ENCODE data around the gene TMPRSS11B.

TMPRSS11B gene

DNA sequence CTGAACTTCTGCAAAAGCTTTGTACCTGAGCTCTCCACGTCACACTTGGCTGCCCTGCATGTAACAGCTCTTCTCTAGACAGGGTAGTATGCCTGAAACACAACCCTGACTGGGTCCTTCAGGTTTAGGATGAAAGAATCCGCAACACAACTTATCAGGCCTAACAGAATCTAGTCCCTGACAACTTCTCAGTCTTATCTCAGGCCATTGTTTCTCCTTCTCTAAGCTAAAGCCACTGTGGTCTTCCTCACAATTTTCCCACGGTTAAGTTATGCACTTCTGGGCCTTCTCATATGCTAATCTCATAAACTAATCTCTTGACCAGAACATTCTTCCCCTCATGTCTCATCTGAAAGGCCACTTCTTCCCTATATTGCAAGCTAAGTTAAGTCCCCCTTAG is 10.8 kb upstream of the TMPRSS11B start:
- TF ChIP-seq, protein P1, sequence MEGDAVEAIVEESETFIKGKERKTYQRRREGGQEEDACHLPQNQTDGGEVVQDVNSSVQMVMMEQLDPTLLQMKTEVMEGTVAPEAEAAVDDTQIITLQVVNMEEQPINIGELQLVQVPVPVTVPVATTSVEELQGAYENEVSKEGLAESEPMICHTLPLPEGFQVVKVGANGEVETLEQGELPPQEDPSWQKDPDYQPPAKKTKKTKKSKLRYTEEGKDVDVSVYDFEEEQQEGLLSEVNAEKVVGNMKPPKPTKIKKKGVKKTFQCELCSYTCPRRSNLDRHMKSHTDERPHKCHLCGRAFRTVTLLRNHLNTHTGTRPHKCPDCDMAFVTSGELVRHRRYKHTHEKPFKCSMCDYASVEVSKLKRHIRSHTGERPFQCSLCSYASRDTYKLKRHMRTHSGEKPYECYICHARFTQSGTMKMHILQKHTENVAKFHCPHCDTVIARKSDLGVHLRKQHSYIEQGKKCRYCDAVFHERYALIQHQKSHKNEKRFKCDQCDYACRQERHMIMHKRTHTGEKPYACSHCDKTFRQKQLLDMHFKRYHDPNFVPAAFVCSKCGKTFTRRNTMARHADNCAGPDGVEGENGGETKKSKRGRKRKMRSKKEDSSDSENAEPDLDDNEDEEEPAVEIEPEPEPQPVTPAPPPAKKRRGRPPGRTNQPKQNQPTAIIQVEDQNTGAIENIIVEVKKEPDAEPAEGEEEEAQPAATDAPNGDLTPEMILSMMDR (IDR thresholded peaks at IDR 0.05), result no peak

DNA sequence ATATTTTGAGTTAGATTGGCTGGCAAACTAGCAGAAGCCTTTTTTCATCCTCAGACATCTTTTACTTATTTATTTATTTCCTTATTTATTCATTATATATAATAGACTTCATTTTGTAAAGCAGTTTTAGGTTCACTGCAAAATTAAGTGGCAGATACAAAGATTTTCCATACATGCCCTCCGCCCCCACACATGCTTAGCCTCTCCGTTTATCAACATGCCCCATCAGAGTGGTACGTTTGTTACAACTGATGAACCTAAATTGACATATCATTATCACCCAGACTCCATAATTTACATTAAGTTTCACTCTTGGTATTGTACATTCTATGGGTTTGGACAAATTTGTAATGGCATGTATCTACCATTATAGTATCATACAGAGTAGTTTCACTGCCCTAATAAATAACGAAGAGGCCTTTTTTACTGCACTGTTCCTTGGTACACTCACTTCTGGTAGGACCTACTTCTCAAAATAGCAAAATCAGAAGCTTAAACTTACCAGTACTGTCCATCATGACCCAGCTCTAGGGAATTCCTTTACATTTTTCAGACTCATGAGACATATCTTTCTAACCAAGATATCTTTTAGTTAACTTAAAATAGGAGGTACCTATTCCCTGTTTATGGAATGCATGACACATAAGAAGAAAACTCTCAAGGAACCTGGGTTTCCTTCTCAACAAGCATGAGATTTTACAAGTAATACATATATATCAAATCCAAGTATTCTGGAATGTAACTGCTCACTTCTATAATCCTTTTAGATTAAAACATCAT is 4.8 kb upstream of the TMPRSS11B start:
- TF ChIP-seq, protein P1 (IDR thresholded peaks at IDR 0.05), result no peak

DNA sequence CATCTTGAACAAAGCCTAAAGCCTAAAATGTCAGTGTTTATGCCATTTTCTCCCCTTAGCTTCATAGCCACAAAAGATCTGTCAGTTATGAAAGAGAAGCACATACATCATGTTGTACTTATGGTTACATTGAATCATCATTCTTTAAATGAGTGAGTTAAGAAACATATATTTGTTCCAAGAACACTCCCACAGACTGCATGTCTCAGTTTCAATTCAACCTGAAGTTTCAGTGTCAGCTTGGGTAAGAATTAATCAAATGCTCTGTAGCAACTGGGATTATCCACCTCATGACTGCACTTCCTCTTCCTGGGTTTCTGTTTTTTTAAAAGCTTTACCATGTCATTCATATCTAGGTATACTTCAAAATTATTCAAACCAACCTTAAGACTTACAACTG is 3.9 kb upstream of the TMPRSS11B start:
- TF ChIP-seq, protein P1 (IDR thresholded peaks at IDR 0.05), result no peak

DNA sequence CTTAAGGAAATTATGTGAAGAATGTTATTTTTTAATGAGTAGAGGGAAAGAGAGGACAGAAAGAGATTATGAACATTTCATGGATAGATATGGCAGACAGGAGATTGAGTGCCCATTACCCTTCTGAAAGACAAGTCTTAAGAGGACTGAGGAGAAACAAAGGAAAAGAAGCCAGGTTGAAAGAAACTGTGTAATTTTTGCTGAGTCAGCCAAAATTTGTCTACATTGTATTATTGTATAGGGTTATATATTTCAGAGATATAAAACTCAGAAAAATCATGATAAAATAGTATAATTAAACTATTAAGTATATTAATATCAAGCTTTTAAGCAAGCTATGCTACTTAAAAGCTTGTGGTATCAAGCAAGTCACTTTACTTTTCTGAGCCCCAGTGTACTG is 4.9 kb downstream of the TMPRSS11B start:
- TF ChIP-seq, protein P1 (IDR thresholded peaks at IDR 0.05), result no peak

DNA sequence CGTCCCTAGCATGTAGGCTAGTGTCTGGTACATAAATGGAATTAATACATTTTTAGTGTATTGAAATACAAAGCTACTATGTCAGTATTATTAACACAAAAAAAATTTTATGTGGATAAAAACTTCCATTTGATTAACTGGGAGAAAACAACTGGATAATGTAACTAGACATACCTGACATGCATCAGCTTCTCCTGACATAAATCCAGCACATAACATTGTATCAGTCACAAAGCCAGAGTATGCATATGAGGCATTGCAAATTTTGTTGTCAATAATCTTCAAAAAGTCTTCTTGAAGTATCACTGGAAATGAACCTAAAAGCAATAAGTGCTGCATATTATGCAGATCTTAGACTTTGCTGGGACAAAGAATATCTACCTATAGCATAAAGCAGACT is 16.9 kb downstream of the TMPRSS11B start:
- TF ChIP-seq, protein P1 (IDR thresholded peaks at IDR 0.05), result no peak

DNA sequence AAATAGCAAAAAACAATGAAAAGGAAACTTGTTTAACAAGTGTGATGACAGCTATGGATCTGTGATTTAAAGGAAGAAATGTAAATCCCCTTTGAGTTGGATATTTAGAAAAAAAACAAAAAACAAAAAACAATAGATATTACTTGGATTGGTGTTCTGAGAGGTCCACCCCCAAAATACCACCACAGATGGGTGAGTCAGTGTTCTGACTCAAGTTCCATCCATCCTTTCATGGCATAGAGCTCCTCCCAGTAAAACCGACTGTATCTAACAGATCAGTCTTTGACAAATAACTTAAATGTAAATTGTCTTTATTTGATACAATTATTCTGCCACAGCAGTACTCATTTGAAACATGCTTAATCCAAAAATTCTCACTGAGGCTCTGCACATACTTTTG is 27.4 kb downstream of the TMPRSS11B start:
- TF ChIP-seq, protein P1 (IDR thresholded peaks at IDR 0.05), result no peak

DNA sequence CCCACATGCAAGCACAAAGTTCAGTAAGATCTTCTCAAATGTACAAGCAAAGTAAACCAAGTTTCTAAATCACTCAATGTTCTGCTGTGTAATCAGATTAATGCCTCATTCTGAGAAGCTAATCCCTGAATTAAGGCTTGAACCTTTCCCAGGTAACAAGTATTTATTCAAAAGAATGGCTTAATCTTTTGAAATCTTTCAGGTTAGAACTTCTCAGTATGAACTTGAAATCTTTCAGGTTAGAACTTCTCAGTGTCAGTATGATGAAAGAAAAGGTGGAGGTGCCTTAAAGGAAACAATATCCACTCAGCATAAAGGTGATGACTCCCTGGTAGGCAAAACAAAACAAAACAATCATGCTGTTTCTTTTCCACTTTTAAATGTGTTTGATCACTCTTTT is 29.0 kb downstream of the TMPRSS11B start:
- TF ChIP-seq, protein P1 (IDR thresholded peaks at IDR 0.05), result no peak

DNA sequence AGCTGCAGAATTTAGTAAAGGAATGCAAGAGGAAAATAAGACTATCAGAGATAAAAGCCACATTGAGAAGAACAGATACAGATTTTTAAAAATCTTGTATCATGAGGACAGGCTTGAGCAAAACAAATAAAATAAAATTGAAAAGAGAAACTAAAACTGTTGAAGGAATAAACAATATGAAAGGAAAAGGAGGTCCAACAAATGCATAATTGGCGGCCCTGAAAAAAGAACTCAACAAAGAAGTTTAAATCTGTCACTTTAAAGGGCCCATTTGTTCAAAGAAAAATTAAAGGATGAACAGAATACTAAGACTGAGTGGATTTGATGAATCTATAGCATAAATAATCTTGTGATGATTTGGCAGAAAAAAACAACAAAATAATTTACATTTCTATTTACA is 36.5 kb downstream of the TMPRSS11B start:
- TF ChIP-seq, protein P1 (IDR thresholded peaks at IDR 0.05), result no peak
